Measurements from ENCODE around the gene IL13. TPM values are rescaled to one million over a fixed set of nuclear protein-coding genes. Genes with fewer than 3 reads are reported as not detected.

IL13 gene
- polyA plus RNA-seq, 1 donor (not counting 4 experiments of a cell fraction or from before 2014, with no cell fraction given) = not detected

DNA sequence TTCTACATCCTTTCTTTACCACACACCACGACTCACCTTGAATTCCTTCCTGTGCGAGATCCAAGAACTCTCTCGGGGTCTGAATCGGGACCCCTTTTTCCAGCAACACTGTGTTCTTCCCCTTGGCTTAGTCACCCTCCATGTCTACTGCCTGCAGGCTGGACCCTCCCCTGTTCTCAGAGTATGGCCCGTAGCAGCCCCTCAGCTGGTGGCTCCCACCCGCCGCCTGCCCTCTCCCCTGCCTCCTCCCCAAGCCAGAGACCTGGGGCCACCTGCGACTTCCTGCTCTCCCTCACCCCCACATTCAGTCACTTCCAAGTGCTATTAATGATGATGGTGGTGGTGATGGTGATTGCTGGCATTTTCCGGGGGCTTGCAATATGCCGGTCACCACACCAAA, 9.3 kb downstream of the IL13 start:
- no peaks in the 10 kb centered on the region for H3K4me1 ChIP-seq (ENCODE audit: control insufficient read depth, extremely low read depth, insufficient read depth, low read length)
- H3K4me3 ChIP-seq (ENCODE audit: control insufficient read depth in 2 of 3, extremely low read depth in 1 of 3, insufficient read depth in 2 of 3, low read depth in 1 of 3, low read length in 3 of 3) = no peak overlapping the region
- H2AFZ ChIP-seq (ENCODE audit: control insufficient read depth, low read length) = no peak overlapping the region
- no peaks in the 10 kb centered on the region for H3K27me3 ChIP-seq (ENCODE audit: control insufficient read depth, extremely low read depth, insufficient read depth, low read length)
- TF ChIP-seq EZH2 (IDR thresholded peaks at IDR 0.05; ENCODE audit: low read length) = no peak
- TF ChIP-seq, protein P1, sequence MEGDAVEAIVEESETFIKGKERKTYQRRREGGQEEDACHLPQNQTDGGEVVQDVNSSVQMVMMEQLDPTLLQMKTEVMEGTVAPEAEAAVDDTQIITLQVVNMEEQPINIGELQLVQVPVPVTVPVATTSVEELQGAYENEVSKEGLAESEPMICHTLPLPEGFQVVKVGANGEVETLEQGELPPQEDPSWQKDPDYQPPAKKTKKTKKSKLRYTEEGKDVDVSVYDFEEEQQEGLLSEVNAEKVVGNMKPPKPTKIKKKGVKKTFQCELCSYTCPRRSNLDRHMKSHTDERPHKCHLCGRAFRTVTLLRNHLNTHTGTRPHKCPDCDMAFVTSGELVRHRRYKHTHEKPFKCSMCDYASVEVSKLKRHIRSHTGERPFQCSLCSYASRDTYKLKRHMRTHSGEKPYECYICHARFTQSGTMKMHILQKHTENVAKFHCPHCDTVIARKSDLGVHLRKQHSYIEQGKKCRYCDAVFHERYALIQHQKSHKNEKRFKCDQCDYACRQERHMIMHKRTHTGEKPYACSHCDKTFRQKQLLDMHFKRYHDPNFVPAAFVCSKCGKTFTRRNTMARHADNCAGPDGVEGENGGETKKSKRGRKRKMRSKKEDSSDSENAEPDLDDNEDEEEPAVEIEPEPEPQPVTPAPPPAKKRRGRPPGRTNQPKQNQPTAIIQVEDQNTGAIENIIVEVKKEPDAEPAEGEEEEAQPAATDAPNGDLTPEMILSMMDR (optimal IDR thresholded peaks at IDR 0.05 in 1 of 3, IDR thresholded peaks at IDR 0.05 in 1 of 3, conservative IDR thresholded peaks at IDR 0.05 in 1 of 3; ENCODE audit: extremely low read depth in 1 of 3, insufficient read depth in 2 of 3, low read length in 3 of 3) = no peak
- H3K9ac ChIP-seq (ENCODE audit: control insufficient read depth, extremely low read depth, insufficient read depth, low read length) = no peak overlapping the region
- H3K27ac ChIP-seq (ENCODE audit: control insufficient read depth, insufficient read depth, low read length) = no peak overlapping the region
- no peak for FAIRE-seq
- dilution Hi-C loops (cut with MboI; ENCODE audit: extremely low pct_ligation_motif_present, low sequenced_read_pairs) = no loop called here
- no peaks in the 10 kb centered on the region for H3K9me3 ChIP-seq (ENCODE audit: control insufficient read depth, low read depth, low read length)
- H4K20me1 ChIP-seq (ENCODE audit: control insufficient read depth, extremely low read depth, insufficient read depth, low read length) = no peaks in the 10 kb centered on the region
- no peak overlapping the region for H3K4me2 ChIP-seq (ENCODE audit: control insufficient read depth, extremely low read depth, insufficient read depth, low read depth, low read length)
- no peaks in the 10 kb centered on the region for H3K36me3 ChIP-seq (ENCODE audit: control insufficient read depth in 2 of 2, extremely low read depth in 1 of 2, insufficient read depth in 2 of 2, low read length in 2 of 2)
- H3K9me1 ChIP-seq (ENCODE audit: control insufficient read depth, extremely low read depth, insufficient read depth, low read length) = no peaks in the 10 kb centered on the region
- no peak for DNase-seq (ENCODE audit: low read depth, low spot score)
- H3K79me2 ChIP-seq (ENCODE audit: control insufficient read depth, insufficient read depth, low read length) = no peaks in the 10 kb centered on the region

DNA sequence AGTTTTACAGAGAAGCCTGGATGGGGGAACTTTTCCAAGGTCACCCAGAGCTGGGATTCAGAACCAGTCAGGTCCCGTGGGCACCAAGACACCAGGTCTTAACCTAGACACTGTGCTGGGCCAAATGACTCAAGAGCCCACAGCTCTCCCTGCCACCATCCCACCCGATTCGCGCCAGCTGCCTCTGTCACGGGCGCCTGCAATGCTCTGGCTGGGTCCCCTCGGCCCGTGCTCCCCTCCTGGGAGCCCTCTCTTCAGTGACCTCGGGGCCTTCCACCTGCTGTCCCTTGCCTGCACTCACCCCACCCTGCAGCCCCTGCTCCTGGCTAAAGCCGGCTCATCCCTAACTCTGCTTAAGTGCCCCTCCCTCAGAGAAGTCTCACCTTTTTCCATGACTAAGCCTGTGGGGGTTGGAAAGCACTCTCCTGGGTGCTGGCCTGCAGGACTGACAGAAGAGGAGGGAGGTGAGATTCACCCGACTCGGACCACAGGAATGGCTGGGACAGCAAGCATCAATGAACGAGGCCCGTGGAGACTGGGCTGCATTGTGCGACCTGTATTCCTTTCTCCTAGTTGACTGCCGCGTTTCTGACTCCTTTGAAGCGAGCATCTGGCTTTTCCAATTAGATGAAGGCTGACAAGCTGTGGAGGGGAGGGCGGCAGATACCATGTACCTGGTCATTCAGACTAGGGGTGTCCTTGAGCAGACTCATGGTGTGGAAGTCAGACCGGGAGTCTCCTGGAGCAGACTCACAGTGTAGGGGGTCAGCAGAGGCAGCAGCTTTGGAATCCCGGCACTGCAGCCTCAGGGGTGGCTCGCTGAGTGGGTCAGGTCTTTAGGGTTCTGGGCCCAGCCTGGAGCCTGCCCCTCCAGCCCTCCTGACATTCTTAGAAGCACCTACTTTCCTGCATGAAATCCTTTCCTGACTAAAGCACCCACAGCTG, 10.1 kb downstream of the IL13 start:
- Histone ChIP-seq H3K4me1 (ENCODE audit: control insufficient read depth, extremely low read depth, insufficient read depth, low read length) (no peaks in the 10 kb centered on the region), H3K9me3 (ENCODE audit: control insufficient read depth, low read depth, low read length) (no peaks in the 10 kb centered on the region), H3K36me3 (ENCODE audit: control insufficient read depth in 2 of 2, extremely low read depth in 1 of 2, insufficient read depth in 2 of 2, low read length in 2 of 2) (no peaks in the 10 kb centered on the region), H3K27ac (ENCODE audit: control insufficient read depth, insufficient read depth, low read length) (no peak overlapping the region), H3K4me3 (ENCODE audit: control insufficient read depth in 2 of 3, extremely low read depth in 1 of 3, insufficient read depth in 2 of 3, low read depth in 1 of 3, low read length in 3 of 3) (no peak overlapping the region), H3K9ac (ENCODE audit: control insufficient read depth, extremely low read depth, insufficient read depth, low read length) (no peak overlapping the region), H4K20me1 (ENCODE audit: control insufficient read depth, extremely low read depth, insufficient read depth, low read length) (no peaks in the 10 kb centered on the region), H3K9me1 (ENCODE audit: control insufficient read depth, extremely low read depth, insufficient read depth, low read length) (no peaks in the 10 kb centered on the region), H3K4me2 (ENCODE audit: control insufficient read depth, extremely low read depth, insufficient read depth, low read depth, low read length) (no peak overlapping the region), H3K27me3 (ENCODE audit: control insufficient read depth, extremely low read depth, insufficient read depth, low read length) (no peaks in the 10 kb centered on the region), H3K79me2 (ENCODE audit: control insufficient read depth, insufficient read depth, low read length) (no peaks in the 10 kb centered on the region), H2AFZ (ENCODE audit: control insufficient read depth, low read length) (no peak overlapping the region)
- no peak for TF ChIP-seq EZH2 (IDR thresholded peaks at IDR 0.05; ENCODE audit: low read length)
- TF ChIP-seq, protein P1 (optimal IDR thresholded peaks at IDR 0.05 in 1 of 3, IDR thresholded peaks at IDR 0.05 in 1 of 3, conservative IDR thresholded peaks at IDR 0.05 in 1 of 3; ENCODE audit: extremely low read depth in 1 of 3, insufficient read depth in 2 of 3, low read length in 3 of 3) = no peak
- FAIRE-seq (no peak), DNase-seq (ENCODE audit: low read depth, low spot score) (no peak)
- dilution Hi-C loops (cut with MboI; ENCODE audit: extremely low pct_ligation_motif_present, low sequenced_read_pairs) = no loop called here

Data from keratinocyte (primary cell).